Choroid plexus epithelial cell (primary cell): ENCODE data around the gene ZNF205.
A peak's percentile ranks its signal among the peaks of the same experiment; 100 is the strongest.

Source experiments
- DNase-seq: peaks from one replicate; pipeline ENCODE4 v3.0.0-alpha.2; 2010; ENCODE audit warnings: low read depth
- H3K4me3 ChIP-seq: 2 replicates; pipeline ENCODE4 v1.5.1; 2011; ENCODE audit warnings: low read depth, mild to moderate bottlenecking, control low read depth, low read length, moderate library complexity
- TF ChIP-seq, protein P1 (sequence below): conservative IDR thresholded peaks from 2 replicates; pipeline ENCODE4 v1.5.1; 2011; ENCODE audit warnings: low read depth, mild to moderate bottlenecking, control low read depth, inconsistent platforms, low read length, moderate library complexity

ZNF205 gene

DNA sequence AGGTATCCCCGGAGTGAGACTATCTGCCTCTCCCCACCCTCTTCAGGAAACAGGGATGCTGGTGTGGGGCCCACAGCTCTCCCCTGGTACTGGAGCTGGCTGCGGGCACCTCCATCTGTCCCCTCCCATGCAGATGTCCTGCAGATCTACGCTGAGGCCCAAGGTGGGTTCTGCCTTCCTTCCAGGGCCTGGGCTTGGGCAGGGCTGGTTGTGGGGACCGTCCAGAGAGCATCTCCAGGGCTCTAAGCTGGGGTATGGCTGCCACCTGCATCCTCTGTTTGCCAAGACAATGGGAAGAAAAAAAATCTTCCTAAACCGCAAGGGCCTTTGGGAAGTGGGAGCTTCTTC, 35.3 kb downstream of the ZNF205 start:
- no peak overlapping the region for H3K4me3 ChIP-seq
- TF ChIP-seq, protein P1, sequence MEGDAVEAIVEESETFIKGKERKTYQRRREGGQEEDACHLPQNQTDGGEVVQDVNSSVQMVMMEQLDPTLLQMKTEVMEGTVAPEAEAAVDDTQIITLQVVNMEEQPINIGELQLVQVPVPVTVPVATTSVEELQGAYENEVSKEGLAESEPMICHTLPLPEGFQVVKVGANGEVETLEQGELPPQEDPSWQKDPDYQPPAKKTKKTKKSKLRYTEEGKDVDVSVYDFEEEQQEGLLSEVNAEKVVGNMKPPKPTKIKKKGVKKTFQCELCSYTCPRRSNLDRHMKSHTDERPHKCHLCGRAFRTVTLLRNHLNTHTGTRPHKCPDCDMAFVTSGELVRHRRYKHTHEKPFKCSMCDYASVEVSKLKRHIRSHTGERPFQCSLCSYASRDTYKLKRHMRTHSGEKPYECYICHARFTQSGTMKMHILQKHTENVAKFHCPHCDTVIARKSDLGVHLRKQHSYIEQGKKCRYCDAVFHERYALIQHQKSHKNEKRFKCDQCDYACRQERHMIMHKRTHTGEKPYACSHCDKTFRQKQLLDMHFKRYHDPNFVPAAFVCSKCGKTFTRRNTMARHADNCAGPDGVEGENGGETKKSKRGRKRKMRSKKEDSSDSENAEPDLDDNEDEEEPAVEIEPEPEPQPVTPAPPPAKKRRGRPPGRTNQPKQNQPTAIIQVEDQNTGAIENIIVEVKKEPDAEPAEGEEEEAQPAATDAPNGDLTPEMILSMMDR = no peak
- no peak for DNase-seq

DNA sequence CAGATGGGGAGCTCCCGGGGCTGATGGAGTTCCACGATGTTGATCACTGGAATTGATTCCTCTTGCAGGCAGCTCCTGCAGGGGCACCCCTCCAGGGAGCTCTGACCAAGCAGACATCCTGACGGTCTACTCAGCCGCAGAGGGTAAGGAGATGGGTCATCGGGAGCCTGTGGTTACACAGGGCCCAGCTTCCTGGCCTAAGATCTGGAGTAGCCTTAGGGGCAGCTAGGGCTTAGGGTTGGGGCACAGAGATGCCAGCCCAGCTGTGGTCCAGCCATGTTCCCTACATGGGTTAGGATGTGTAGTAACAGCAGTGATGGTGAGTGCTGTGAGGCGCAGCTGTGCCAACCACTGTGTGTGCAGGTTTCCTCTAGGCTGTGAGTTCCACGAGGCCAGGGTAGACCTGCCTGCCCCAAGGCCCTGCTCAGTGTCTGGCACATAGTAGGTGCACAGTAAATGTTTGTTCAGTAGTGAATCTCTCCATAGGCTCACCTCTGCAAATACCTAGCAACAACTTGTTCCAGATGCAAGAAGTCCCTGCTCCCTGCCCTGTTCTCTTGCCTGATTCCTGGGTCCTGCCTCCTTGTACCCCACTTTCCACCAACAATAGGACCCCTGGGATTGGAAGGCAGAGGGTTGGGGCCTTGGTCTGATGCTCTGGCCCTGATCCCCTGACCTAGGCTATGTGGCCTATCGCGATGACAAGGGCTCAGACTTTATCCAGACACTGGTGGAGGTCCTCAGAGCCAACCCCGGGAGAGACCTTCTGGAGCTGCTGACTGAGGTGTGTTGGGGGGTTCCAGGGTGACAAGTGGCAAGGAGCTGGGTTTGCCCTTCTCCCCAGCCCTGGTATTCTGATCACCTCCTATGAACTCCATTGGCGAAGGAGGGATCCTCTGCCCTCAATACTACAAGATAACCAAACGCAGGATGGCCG, 36.1 kb downstream of the ZNF205 start:
- no peak for DNase-seq
- H3K4me3 ChIP-seq = no peak overlapping the region
- TF ChIP-seq, protein P1 = no peak

DNA sequence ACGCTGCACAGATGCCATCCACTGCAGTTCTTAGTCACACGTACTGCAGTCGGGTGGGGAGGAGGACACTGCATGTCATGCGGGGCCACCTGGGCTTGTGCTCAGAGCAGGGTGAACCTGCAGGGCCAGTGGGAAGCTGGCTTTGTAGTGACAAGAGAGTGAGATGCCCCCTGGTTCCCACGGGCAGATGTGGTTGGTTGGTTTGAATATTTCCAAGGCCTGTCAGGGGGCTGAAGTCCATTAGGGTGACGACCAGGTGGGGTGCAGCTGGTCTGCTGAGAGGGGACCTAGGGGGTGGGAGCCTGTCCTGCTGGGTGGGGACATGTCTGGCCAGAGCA, 36.8 kb downstream of the ZNF205 start:
- DNase-seq = no peak
- H3K4me3 ChIP-seq = peak overlapping the region; percentile 83
- TF ChIP-seq, protein P1 = no peak

DNA sequence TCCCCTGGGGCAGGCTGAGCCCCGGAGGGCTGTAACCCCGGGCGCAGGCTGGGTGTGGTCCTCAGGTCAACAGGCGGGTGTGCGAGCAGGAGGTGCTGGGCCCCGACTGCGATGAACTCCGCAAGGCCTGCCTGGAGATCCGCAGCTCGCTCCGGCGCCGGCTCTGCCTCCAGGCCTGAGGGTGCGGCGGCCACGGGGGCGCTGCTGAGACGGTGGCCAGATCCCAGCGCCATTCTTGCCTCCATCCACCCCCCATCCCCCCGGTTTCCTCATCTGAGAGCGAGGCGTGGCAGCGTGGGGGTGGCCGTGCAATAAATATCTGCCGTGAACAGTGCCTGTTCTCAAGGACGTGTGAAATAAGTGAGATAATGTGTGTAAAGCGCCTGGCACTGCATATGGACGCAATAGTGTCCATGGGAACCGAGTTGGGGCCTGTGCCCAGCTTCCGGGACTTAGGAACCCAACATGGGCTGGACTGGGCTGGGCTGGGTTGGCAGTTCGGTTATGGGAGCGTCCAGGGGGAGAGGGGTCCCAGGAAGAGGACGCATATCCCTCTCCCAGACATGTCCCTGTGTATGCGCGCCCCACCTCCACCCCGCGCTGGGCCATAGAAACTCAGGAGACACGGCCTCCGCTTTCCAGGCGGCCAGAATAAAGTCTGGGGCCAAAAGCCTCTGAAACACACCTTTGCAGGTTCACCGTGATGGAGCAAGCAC, 37.4 kb downstream of the ZNF205 start:
- TF ChIP-seq, protein P1 = peak; percentile 65
- H3K4me3 ChIP-seq = peak overlapping the region; percentile 83
- peak; percentile 76 for DNase-seq

DNA sequence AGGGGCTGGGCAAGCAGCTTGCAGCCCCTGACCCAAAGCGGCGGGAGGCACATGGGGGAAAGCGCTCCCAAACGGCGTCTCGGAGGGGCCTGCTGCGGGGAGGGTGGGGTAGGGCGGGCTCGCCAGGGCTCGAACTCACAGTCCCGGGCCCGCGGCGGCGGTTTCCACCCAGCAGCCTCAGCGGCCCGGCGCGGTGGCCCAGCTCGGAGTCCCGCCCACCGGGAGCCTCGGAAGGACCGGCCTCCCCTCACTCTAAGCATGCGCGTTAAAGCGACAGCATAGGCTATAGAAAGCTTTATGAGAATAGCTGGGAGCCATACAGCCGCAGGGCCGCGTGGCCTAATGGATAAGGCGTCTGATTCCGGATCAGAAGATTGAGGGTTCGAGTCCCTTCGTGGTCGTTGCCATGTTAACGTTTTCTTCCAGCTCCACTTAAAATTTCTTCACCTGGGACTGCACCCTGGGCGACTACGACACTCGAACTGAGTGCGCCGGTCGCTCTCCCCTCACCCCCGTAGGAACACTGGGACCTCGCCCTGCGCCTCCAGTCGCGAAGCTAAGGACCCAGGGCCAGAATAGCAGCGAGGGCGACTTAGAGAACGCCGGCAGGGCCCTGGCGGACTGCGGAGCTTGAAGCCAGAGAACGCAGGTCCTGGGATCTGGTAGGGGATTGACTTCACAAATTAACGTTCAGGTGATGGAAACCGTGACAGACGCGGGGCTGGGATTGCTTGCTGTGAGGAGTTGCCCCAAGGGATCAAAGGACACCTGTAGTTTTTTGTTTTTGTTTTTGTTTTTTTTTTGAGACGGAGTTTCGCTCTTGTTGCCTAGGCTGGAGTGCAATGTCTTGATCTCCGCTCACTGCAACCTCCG, 38.2 kb downstream of the ZNF205 start:
- peak; percentile 97 for DNase-seq

DNA sequence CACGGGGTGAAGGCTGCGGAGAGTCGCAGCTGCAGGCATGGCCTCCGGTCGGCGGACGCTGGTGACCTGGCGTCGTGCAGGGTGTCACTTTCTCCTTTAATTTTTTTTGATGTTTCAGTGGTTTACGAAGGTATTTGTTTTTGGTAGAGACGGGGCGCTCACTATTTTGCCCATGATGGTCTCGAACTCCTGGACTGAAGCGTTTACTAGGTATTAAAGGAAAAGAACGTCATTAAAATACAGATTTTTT, 39.6 kb downstream of the ZNF205 start:
- TF ChIP-seq, protein P1 = no peak
- no peak for DNase-seq
- H3K4me3 ChIP-seq = peak overlapping the region; percentile 56

More for the DNA sequence above, 38.2 kb downstream of the ZNF205 start:
- TF ChIP-seq, protein P1 = no peak
- H3K4me3 ChIP-seq = peak overlapping the region; percentile 83
